Measurements from ENCODE around the gene MCM3. TPM values are rescaled to one million over a fixed set of nuclear protein-coding genes. Genes with fewer than 3 reads are reported as not detected.

Gene MCM3
- total and polyA plus RNA-seq, 2 donors (not counting 1 experiment from before 2014, with no cell fraction given), result 15.9 to 40.3 TPM

GRCh38 chr6:52286798-52287432 is 2.4 kb upstream of the MCM3 start:
- Histone ChIP-seq H3K36me3 (ENCODE audit: control insufficient read depth, insufficient read depth, low read length) (no peaks in the 10 kb centered on the region), H4K20me1 (ENCODE audit: control insufficient read depth, extremely low read depth, insufficient read depth, low read length) (no peaks in the 10 kb centered on the region), H3K79me2 (ENCODE audit: control insufficient read depth, insufficient read depth, low read length) (peaks cover 20% of the 10 kb centered on the region), H3K4me2 (ENCODE audit: extremely low read depth, insufficient read depth, low read length) (no peak overlapping the region), H3K9me3 (ENCODE audit: control insufficient read depth, insufficient read depth, low read depth, low read length) (no peaks in the 10 kb centered on the region), H3K9ac (ENCODE audit: insufficient read depth, low read length) (no peak overlapping the region), H3K27me3 (ENCODE audit: control insufficient read depth, insufficient read depth, low read length) (no peaks in the 10 kb centered on the region), H3K4me1 (ENCODE audit: control insufficient read depth, extremely low read depth, insufficient read depth, low read length) (peaks cover 3% of the 10 kb centered on the region), H3K27ac (ENCODE audit: insufficient read depth, low read length) (no peak overlapping the region), H3K4me3 (replicated peaks in 1 of 4; ENCODE audit: control extremely low read depth in 1 of 4, insufficient read depth in 1 of 4, low read depth in 3 of 4, low read length in 4 of 4) (no peak overlapping the region), H2AFZ (ENCODE audit: low read length) (peak overlapping the region; percentile 80)
- DNase-seq (ENCODE audit: low read depth in 2 of 2), result peak; percentile 51 to 83
- peak; percentile 88 to 90 for TF ChIP-seq CTCF (conservative IDR thresholded peaks at IDR 0.05 in 1 of 2, IDR thresholded peaks at IDR 0.05 in 1 of 2; ENCODE audit: low read depth in 1 of 2, low read length in 2 of 2)
- no peak for TF ChIP-seq EZH2 (IDR thresholded peaks at IDR 0.05; ENCODE audit: low read length, missing control alignments)

DNA sequence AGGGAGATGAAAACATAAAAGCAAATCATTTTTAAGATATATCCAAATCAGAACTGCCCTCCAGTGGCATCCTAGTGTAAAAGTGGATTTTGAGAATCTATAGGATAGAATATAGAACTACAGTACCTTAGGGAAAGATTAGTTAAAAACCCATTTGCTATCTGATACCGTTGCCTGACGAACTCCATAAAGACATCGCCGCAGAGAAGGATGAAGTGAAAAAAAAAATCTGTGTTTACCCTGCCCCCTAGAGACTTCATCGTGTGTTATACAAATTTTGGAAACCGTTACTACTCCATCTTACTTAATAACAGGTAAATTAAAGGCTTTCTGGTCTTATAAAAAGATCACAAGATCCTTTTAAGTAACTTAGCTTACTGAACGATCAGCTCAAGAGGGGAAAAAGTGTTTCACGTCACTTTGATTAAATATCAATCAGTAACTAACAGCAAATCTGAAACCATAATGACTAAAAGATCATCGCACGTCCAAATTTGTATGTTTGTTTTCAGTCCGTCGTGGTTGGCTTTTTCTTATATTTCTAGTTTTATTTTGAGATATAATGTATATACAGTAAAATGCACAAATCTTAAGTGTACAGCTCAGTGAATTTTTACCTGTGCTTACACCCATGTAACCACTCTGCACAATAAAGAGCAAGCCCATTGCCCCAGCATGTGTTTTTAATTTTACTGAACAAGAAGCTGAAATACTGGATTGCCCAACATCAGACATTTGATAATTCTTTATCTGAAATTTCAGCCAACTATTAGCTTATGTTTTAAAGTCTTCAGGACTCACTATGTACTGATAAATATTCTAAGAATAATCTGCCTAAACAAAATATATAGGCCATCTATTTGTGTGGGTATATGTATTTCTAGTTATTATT is 881 bp upstream of the MCM3 start:
- peak overlapping the region; percentile 42 to 91 (median 69) for H3K4me3 ChIP-seq (replicated peaks in 1 of 4; ENCODE audit: control extremely low read depth in 1 of 4, insufficient read depth in 1 of 4, low read depth in 3 of 4, low read length in 4 of 4)
- peak in 1 of 2 donors; percentile 43 for DNase-seq (ENCODE audit: low read depth in 2 of 2)
- peak overlapping the region; percentile 70 for H2AFZ ChIP-seq (ENCODE audit: low read length)
- H3K27me3 ChIP-seq (ENCODE audit: control insufficient read depth, insufficient read depth, low read length), result no peaks in the 10 kb centered on the region
- H3K36me3 ChIP-seq (ENCODE audit: control insufficient read depth, insufficient read depth, low read length), result peaks cover 2% of the 10 kb centered on the region
- H3K4me1 ChIP-seq (ENCODE audit: control insufficient read depth, extremely low read depth, insufficient read depth, low read length), result peaks cover 3% of the 10 kb centered on the region
- H3K4me2 ChIP-seq (ENCODE audit: extremely low read depth, insufficient read depth, low read length), result peak overlapping the region; percentile 89
- no peaks in the 10 kb centered on the region for H3K9me3 ChIP-seq (ENCODE audit: control insufficient read depth, insufficient read depth, low read depth, low read length)
- peak overlapping the region; percentile 10 for H3K27ac ChIP-seq (ENCODE audit: insufficient read depth, low read length)
- H4K20me1 ChIP-seq (ENCODE audit: control insufficient read depth, extremely low read depth, insufficient read depth, low read length), result no peaks in the 10 kb centered on the region
- no peak overlapping the region for H3K9ac ChIP-seq (ENCODE audit: insufficient read depth, low read length)
- TF ChIP-seq CTCF (conservative IDR thresholded peaks at IDR 0.05 in 1 of 2, IDR thresholded peaks at IDR 0.05 in 1 of 2; ENCODE audit: low read depth in 1 of 2, low read length in 2 of 2), result peak in 1 of 2 donors; percentile 21
- no peak for TF ChIP-seq EZH2 (IDR thresholded peaks at IDR 0.05; ENCODE audit: low read length, missing control alignments)
- H3K79me2 ChIP-seq (ENCODE audit: control insufficient read depth, insufficient read depth, low read length), result peaks cover 20% of the 10 kb centered on the region

GRCh38 chr6:52284131-52284459 is 447 bp downstream of the MCM3 start:
- TF ChIP-seq EZH2 (IDR thresholded peaks at IDR 0.05; ENCODE audit: low read length, missing control alignments) (no peak), CTCF (conservative IDR thresholded peaks at IDR 0.05 in 1 of 2, IDR thresholded peaks at IDR 0.05 in 1 of 2; ENCODE audit: low read depth in 1 of 2, low read length in 2 of 2) (no peak)
- Histone ChIP-seq H3K4me1 (ENCODE audit: control insufficient read depth, extremely low read depth, insufficient read depth, low read length) (peaks cover 3% of the 10 kb centered on the region), H2AFZ (ENCODE audit: low read length) (peak overlapping the region; percentile 83), H3K27me3 (ENCODE audit: control insufficient read depth, insufficient read depth, low read length) (no peaks in the 10 kb centered on the region), H3K9ac (ENCODE audit: insufficient read depth, low read length) (peak overlapping the region; percentile 66), H3K27ac (ENCODE audit: insufficient read depth, low read length) (peak overlapping the region; percentile 69), H4K20me1 (ENCODE audit: control insufficient read depth, extremely low read depth, insufficient read depth, low read length) (no peaks in the 10 kb centered on the region), H3K36me3 (ENCODE audit: control insufficient read depth, insufficient read depth, low read length) (peaks cover 3% of the 10 kb centered on the region), H3K9me3 (ENCODE audit: control insufficient read depth, insufficient read depth, low read depth, low read length) (no peaks in the 10 kb centered on the region), H3K4me2 (ENCODE audit: extremely low read depth, insufficient read depth, low read length) (peak overlapping the region; percentile 89), H3K4me3 (replicated peaks in 1 of 4; ENCODE audit: control extremely low read depth in 1 of 4, insufficient read depth in 1 of 4, low read depth in 3 of 4, low read length in 4 of 4) (peak overlapping the region; percentile 69 to 91 (median 76)), H3K79me2 (ENCODE audit: control insufficient read depth, insufficient read depth, low read length) (peaks cover 20% of the 10 kb centered on the region)
- DNase-seq (ENCODE audit: low read depth in 2 of 2), result peak in 1 of 2 donors; percentile 25
